DOHH2 (cell line): ENCODE results near the gene AQP7.

Experiments used
- H3F3A ChIP-seq: fragments of 200-600 bp; sonication (generic), shearing (Covaris generic); 2 replicates; pipeline ENCODE4 v1.6.0; 2016; ENCODE audit warnings: antibody characterized with exemption, mild to moderate bottlenecking; ENCODE audit not compliant: control insufficient read depth, insufficient read depth
- H3K27ac ChIP-seq: fragments of 200-600 bp; sonication (generic); 2 replicates; pipeline ENCODE4 v1.5.1; 2014; ENCODE audit warnings: low read depth, mild to moderate bottlenecking, low read length, moderate library complexity
- H3K27me3 ChIP-seq: fragments of 200-600 bp; sonication (generic); 2 replicates; pipeline ENCODE4 v1.6.1; 2014; ENCODE audit warnings: mild to moderate bottlenecking, low read length, mixed read lengths; ENCODE audit not compliant: control insufficient read depth
- H3K36me3 ChIP-seq: fragments of 200-600 bp; sonication (generic); 2 replicates; pipeline ENCODE4 v1.6.1; 2014; ENCODE audit warnings: mild to moderate bottlenecking, low read length, moderate library complexity, mixed read lengths; ENCODE audit not compliant: control insufficient read depth
- H3K4me1 ChIP-seq: fragments of 200-600 bp; sonication (generic); 2 replicates; pipeline ENCODE4 v1.6.1; 2014; ENCODE audit warnings: mild to moderate bottlenecking, low read length, mixed read lengths; ENCODE audit not compliant: control insufficient read depth
- H3K4me2 ChIP-seq: fragments of 200-600 bp; sonication (generic); 2 replicates; pipeline ENCODE4 v1.6.0; 2014; ENCODE audit warnings: mild to moderate bottlenecking, low read length, moderate library complexity
- H3K4me3 ChIP-seq: fragments of 200-600 bp; sonication (generic); 2 replicates; pipeline ENCODE4 v1.5.1; 2014; ENCODE audit warnings: mild to moderate bottlenecking, low read length, mixed read lengths
- H3K79me2 ChIP-seq: fragments of 200-600 bp; sonication (generic); 2 replicates; pipeline ENCODE4 v1.6.1; 2014; ENCODE audit warnings: mild to moderate bottlenecking, low read length, mixed read lengths; ENCODE audit not compliant: control insufficient read depth
- H3K9me2 ChIP-seq: fragments of 200-600 bp; sonication (generic); replicated peaks from 2 replicates; pipeline ENCODE4 v1.6.1; 2014; ENCODE audit warnings: mild to moderate bottlenecking, low read length, mixed read lengths; ENCODE audit not compliant: control insufficient read depth
- H3K9me3 ChIP-seq: fragments of 200-600 bp; sonication (generic); 2 replicates; pipeline ENCODE4 v1.6.1; 2014; ENCODE audit warnings: antibody characterized with exemption, low read length, mixed read lengths; ENCODE audit not compliant: control insufficient read depth, insufficient read depth
- H4K20me1 ChIP-seq: fragments of 200-600 bp; sonication (generic); 2 replicates; pipeline ENCODE4 v1.6.0; 2014; ENCODE audit warnings: low read depth, mild to moderate bottlenecking, antibody characterized with exemption, low read length, moderate library complexity; ENCODE audit not compliant: control insufficient read depth, insufficient read depth
- CTCF ChIP-seq: fragments of 200-600 bp; sonication (generic); IDR thresholded peaks from one replicate; pipeline ENCODE4 v1.5.1; 2014; ENCODE audit warnings: antibody characterized with exemption, mild to moderate bottlenecking, low read depth, low read length; ENCODE audit not compliant: poor library complexity, severe bottlenecking
- EZH2phosphoT487 ChIP-seq: fragments of 200-600 bp; sonication (generic); IDR thresholded peaks from 2 replicates; pipeline ENCODE4 v1.6.1; 2017; ENCODE audit warnings: borderline replicate concordance, mild to moderate bottlenecking, antibody characterized with exemption, low read length, moderate library complexity, mixed read lengths

Gene AQP7

DNA sequence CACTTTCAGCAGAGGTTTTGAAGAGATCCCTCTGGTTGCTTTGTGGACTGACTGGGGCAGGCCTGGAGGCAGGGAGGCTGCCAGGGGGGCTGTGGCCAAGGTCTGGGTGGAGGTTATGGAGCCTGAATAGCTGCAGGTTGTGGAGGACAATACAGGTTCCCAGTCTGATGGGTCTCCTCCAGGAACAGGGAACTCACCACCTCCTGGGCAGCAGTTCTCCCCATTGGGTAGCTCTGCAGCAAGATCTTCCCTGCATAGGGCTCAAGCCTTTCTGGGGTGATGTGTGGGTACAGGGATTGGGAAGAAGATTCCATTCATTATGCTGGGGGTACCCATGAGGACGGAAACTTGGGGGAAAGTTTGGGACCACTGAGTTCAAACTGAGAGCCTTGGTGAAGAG lies 38.2 kb upstream of the AQP7 start:
- no peaks in the 10 kb centered on the region for H4K20me1 ChIP-seq
- no peaks in the 10 kb centered on the region for H3F3A ChIP-seq
- no peak overlapping the region for H3K4me3 ChIP-seq
- no peak overlapping the region for H3K4me2 ChIP-seq
- H3K79me2 ChIP-seq: no peaks in the 10 kb centered on the region
- no peaks in the 10 kb centered on the region for H3K9me3 ChIP-seq
- TF ChIP-seq CTCF: no peak
- TF ChIP-seq EZH2phosphoT487: no peak
- H3K4me1 ChIP-seq: no peaks in the 10 kb centered on the region
- peaks cover 2% of the 10 kb centered on the region; the same call in 1 of the 2 replicates for H3K27me3 ChIP-seq
- H3K36me3 ChIP-seq: no peaks in the 10 kb centered on the region
- H3K9me2 ChIP-seq: no peaks in the 10 kb centered on the region
- no peak overlapping the region for H3K27ac ChIP-seq

- no peaks in the 10 kb centered on the region for H3K9me2 ChIP-seq
- no peak overlapping the region for H3K4me3 ChIP-seq
- H3K4me1 ChIP-seq: no peaks in the 10 kb centered on the region
- no peaks in the 10 kb centered on the region for H3K79me2 ChIP-seq
- no peaks in the 10 kb centered on the region for H3K36me3 ChIP-seq
- no peak overlapping the region for H3K27ac ChIP-seq
- H3F3A ChIP-seq: no peaks in the 10 kb centered on the region
- H3K27me3 ChIP-seq: peaks cover 2% of the 10 kb centered on the region; the same call in 1 of the 2 replicates
- no peak for TF ChIP-seq CTCF
- no peak for TF ChIP-seq EZH2phosphoT487
- H4K20me1 ChIP-seq: no peaks in the 10 kb centered on the region
- no peak overlapping the region for H3K4me2 ChIP-seq
- H3K9me3 ChIP-seq: no peaks in the 10 kb centered on the region
Measured at GRCh38 chr9:33440204-33440603, 37.8 kb upstream of the AQP7 start.

- Histone ChIP-seq H3K79me2 (no peaks in the 10 kb centered on the region), H3K9me3 (no peaks in the 10 kb centered on the region), H3K27me3 (peaks cover 2% of the 10 kb centered on the region; the same call in 1 of the 2 replicates), H3K4me1 (no peaks in the 10 kb centered on the region), H4K20me1 (no peaks in the 10 kb centered on the region), H3K4me3 (no peak overlapping the region), H3K9me2 (no peaks in the 10 kb centered on the region), H3K4me2 (no peak overlapping the region), H3F3A (no peaks in the 10 kb centered on the region), H3K36me3 (no peaks in the 10 kb centered on the region), H3K27ac (no peak overlapping the region)
- no peak for TF ChIP-seq EZH2phosphoT487
- no peak for TF ChIP-seq CTCF
Measured at GRCh38 chr9:33439731-33440130, 37.4 kb upstream of the AQP7 start.
